ENCODE results near the gene VPS4B.

VPS4B gene

DNA sequence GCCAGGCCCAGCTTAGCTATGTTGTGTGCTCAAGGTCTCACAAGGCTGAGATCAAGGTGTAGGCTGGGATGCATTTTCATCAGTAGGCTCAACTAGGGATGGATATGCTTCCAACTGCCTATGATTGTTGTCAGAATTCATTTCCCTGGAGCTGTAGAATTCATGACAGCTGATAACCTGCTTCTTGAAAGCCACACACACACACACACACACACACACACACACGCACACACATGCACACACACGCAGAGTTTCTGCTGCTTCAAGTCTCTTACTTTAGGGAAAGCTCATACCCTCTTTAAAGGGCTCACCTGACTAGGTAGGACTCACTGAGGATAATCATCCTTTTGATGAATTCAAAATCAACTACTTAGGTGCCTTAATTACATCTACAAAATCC lies 8.2 kb upstream of the VPS4B start:
- no peak for DNase-seq (ENCODE audit: low spot score)

DNA sequence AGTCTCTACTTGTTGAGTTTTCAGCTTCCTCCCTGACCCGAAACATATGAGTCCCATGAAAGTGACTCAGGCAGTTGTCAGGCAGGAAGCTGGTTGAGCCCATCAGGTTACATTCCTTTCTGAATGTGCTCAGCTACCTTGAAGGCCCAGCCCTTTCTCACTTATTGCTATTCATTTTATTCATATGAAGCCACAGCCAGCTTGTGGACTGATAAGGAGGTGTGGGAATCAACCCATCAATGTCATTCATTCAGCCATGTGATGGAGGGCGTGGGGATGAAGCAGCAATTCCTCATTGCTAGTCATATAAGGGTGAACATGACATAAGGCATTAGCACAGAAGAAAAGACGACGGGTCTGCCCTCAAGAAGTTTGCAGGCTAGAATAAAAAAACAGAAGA lies 5.3 kb upstream of the VPS4B start:
- DNase-seq (ENCODE audit: low spot score) = no peak

DNA sequence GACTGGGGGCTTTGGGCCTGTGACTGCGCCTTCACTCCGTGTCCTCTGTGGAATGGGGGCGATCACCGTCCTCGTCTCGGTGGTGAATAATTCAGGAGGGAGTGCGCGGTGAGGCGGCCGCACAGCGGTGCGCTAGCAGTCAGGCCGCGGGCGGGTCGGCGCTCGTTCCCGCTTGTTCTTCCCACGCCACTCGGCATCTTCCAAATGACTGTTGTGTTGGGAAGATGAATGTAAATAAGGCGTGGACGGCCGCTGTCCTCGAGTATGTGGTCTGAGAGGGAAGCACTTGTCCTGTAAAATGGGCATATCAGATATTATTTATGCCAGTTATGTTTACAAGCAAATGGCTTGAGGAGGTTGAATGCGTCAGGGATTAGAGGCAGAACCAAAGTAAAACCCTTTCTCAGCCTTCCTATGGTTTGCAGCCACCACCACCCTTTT lies 608 bp upstream of the VPS4B start:
- DNase-seq (ENCODE audit: low spot score) = no peak

DNA sequence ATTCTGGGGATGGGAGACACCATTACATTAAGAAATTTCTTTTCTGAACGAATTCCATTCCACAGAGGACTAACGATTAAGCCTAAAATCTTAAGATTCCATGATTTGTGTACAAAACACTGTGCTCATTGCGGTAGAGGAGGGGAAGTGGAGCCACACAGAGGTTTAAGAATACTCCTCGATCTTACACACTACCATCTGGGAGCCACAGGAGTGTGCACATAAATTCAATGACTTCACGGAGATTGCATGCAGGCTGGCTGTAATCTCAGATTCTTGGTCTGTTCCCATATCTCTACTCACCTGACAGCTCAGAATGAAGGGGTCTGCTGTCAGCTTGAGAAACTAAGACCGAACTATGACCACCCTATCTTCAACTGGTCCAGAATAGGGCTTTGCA lies 762 bp downstream of the VPS4B start:
- DNase-seq (ENCODE audit: low spot score) = no peak

DNA sequence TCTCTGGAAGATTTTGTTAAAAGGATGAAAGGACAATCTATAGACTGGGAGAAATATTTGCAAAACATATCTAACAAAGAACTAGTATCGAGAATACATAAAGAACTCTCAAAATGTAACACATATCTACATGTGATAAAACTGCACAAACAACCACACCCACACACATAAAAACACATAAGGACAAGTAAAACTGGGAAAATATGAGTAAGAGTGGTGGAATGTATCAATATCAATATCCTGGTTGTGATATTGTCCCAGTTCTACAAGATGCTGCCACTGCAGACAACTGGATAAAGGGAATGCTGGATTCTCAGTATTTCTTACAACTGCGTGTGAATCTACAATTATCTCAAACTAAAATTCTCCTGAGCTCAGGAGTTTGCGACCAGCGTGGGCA lies 9.3 kb downstream of the VPS4B start:
- DNase-seq (ENCODE audit: low spot score) = no peak

DNA sequence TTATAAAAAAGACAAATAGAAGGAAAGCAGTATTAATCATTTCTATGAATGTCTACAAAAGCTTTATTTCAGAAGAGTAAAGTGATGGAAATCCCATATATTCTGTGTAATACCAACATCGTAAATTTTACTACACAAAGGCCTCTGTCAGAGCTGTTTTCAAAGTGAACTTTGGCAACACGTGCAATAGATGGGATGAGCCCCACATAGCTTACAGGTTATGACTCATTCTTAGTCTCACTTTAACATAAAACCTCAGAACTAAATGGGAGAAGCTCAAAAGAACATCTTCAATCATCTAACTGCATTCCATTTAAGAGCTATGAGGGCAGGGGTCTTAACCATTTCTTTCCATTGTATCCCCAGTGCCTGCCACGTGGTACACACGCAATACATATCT lies 11.5 kb downstream of the VPS4B start:
- DNase-seq (ENCODE audit: low spot score) = no peak

DNA sequence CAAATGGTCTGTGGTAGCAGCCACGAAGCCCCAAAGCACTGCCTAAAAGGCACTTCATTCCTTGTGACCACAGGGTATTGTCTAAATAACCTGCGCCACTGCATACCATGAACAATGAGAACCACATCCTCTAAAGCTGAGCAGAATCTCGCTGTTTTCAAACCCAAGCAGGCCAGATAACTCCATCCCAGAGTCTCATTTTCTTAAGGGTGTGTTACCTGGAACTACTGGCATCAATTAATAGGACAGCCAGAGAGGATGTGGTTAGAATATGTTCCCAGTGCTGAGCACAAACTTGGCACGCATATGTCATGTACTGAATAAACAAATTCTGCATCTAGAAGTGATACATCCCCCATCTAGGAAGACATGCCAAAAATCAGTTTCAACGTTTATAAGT lies 13.0 kb downstream of the VPS4B start:
- DNase-seq (ENCODE audit: low spot score) = no peak

DNA sequence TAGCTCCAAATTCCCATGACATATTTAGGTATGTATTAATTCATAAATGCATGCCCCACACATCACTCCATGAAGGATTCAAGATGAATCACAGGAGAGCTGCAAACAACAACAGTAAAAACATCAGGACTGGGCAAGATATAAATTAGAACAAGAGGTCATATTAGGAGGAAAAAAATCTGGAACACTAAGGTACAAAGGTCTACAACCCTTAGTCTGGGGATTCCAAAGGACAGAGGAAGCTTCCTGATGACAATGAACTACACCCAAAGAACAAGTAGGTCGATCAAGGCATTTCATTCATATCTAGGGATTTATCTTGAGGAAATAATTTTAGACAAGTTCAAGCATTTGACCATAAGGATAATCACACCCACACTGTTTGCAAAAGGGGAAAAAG lies 14.5 kb downstream of the VPS4B start:
- no peak for DNase-seq (ENCODE audit: low spot score)

DNA sequence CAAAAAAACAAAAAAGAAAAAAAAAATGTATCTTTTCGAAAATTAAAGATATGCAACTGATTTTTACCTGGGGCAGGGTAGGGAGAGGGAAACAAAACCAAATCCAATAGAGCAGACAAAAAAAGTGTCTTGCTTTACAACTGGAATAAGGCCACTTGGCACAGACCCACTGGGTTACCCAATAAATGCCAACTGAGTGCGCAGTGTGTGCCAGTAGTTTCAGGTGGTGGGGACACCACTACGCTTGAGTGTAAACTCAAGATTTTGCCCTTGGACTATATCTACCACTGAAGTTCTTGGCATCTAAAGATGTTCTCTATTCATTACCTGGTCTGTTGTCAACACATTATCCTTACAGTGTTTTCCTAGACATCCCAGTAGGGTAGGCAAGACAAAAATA lies 16.3 kb downstream of the VPS4B start:
- no peak for DNase-seq (ENCODE audit: low spot score)

DNA sequence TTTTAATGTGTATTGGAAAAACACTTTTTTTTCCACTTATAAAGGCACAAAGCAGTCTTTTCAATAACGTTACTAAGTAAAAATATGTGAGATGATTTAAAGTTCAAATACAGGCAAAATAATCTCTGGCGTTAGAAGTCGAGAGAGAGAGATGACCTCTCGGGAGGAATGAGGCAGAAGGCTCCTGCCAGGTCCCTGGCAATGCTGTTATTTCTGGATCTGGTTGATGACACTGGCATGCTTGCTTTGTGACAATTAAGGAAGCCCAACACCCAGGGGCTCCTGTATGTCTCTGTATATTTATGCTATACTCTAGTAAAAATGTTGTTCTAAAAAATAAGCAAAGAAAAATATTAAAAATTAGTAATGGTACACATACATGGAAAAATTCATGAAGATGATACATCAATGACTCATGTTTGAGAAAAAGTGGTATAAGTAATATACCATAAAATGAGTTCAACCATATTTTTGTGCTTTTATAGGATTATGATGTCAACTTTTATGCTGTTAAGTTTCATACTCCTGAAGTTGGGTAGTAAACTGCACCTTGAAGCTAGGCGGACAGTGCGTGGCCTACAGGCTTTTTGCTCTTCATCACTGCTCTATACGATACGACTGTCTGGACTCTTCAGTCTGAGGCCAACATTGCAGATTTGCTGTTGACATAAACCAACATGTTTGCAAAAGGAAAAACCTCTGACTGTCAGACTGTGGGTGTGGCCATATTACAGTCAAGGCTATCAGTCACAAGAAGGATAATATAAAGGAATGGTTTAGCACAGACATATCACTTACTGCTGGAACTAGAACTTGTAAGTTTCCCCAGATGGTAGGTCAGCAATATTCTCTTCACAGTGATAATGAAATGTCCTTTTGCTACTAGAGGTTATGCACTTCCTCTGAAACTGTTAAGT lies 19.8 kb downstream of the VPS4B start:
- DNase-seq (ENCODE audit: low spot score) = no peak

DNA sequence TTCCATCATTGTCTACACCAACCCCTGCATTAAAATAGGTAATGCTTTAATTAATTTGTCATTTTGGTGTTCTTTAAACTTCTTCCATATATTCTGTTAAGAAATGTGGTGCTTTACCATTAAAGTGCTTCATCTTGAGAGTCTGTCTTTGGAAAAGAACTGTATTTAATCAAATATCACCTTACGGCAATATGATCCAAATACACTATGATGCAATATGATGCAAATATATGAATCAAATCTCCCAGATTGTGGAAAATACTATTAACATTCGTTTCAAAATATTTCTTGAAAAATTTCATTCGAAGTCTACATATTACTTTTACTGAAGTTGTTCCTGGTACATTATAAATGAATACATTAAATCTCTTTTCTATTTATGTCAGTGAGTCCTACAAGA lies 23.0 kb downstream of the VPS4B start:
- no peak for DNase-seq (ENCODE audit: low spot score)

DNA sequence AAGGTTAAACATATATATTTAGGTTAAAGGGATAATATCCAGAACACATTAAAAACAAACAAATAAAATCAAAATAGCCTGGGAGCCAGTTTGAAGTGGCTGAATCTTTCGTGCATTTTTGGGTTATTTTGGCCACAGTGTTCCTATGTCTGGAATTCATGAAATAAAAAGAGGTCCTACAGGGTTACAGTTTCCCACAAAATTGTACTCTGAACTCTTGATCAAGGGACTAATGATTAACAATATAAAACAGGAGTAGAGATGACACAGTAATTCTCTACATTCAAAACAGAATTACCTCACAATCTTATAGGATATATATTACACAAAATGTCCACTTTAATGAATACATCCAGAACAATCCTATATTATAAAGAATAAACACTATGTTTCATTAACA lies 24.9 kb downstream of the VPS4B start:
- DNase-seq (ENCODE audit: low spot score) = no peak

DNA sequence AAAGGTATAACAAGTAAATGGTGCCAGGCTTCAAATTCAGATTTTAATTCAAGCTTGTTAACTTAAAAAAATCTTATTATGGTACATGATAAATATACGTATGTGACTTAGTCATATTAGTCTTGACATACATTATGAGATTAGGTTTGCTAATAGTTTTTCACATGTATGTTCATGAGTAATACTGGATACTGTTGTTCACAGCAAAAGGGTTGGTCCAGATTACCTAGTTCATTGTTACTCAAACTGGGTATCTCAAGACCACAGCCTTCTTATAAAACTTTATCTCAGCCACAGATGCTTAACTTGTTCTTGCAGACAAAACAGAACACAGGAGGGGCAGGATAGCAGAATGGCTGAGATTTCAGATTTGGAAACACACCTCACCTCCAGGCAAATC lies 26.8 kb downstream of the VPS4B start:
- no peak for DNase-seq (ENCODE audit: low spot score)

DNA sequence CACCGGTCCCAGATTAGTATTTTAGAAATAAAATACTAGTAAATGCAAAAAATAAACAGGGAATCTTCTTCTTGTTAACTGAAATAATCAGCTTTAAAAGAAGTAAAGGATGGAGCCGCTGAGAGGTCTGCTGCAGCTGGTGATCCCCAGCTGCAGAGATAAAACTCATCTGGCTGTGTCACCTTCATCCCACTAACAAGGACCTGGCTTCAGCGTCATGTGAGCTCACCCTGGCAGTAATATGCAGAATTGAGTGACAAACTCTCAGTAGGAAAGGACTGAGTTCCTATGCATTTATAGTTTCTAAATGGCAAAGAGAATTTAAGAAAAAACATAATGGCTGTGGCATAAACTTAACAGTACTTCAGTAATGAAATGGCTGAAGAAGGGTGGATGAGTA lies 27.3 kb downstream of the VPS4B start:
- no peak for DNase-seq (ENCODE audit: low spot score)

DNA sequence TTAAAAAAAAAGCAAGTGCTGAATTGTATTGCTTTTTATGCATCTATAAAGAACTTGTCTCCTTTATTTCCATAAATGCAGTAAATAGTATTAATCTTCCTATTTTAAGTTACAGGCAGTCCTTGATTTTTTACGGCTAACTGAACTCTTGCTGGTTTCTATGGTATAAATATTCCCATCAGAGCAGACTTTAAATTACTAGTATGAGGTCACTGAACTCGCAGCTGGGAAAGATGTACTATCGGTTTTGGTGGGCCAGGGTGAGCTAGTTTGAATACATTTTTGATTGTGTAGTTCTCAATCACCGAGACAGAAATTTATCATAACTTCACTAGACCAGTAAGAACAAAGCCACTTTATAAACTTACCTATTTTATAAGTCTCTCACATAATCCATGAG lies 34.4 kb downstream of the VPS4B start:
- no peak for DNase-seq (ENCODE audit: low spot score)

DNA sequence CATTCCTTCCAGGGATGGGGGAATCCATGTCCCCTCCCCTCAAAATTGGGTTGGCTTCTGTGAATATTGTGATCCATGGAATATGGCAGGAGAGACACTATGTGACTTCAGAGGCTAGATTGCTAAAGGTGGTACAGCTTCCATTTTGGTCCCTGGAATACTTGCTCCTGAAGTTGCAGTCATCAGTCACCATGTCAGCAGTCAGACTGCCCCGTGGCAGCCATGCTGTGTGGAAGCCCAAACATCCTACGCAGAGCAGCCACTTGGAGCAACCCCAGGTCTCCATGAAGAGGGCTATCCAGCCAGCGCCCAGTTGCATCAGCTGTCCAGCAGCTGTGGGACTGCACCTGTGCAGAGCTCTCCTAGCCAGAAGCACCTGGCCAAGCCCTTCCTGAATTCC lies 39.4 kb downstream of the VPS4B start:
- DNase-seq (ENCODE audit: low spot score) = no peak

DNA sequence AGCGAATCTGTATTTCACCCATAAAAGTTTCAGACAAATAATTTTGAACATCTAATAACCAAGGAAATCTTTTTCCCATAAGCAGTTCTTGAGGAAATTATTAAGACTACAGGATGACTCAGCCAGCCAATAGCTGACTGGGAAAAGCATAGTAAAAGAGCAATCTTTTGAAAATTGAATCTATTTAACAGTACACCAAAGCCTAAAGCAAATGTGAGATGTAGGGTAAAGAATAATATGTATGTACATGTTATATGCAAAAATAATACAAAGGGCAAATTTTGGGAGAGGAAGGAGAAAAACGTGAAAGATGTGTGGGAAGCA lies 42.7 kb downstream of the VPS4B start:
- DNase-seq (ENCODE audit: low spot score) = no peak

DNA sequence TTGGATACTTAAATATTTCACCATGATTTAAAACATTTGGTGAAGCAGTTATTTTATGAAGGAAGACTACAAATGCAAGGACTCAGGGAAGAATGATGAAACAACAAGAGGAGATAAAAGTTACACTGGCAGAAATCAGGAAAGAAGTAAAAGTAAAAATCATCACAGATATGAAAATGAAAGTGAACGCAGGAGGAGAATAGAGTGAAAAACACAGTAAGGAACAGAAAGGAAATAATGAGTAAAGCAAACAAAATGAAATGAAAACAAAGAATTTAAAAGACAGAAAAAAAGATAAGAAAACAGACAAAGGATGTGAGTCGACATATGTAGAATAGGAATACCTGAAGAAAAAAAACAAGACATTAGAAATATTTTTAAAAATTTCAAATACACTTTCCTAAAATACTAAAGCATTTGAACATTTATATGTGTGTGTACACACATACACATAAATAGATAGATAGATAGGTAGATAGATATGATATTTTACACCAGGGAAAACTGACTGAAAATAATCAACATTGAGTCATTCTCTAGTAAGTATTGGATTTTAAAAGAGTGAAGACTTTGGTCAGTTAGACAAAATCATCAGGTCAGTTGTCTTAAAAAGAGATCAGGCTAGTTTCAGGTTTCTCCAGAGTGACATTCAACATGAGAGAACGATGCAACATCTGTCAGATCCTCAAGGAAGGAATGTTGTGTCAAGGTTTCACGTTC lies 43.2 kb downstream of the VPS4B start:
- DNase-seq (ENCODE audit: low spot score) = no peak

DNA sequence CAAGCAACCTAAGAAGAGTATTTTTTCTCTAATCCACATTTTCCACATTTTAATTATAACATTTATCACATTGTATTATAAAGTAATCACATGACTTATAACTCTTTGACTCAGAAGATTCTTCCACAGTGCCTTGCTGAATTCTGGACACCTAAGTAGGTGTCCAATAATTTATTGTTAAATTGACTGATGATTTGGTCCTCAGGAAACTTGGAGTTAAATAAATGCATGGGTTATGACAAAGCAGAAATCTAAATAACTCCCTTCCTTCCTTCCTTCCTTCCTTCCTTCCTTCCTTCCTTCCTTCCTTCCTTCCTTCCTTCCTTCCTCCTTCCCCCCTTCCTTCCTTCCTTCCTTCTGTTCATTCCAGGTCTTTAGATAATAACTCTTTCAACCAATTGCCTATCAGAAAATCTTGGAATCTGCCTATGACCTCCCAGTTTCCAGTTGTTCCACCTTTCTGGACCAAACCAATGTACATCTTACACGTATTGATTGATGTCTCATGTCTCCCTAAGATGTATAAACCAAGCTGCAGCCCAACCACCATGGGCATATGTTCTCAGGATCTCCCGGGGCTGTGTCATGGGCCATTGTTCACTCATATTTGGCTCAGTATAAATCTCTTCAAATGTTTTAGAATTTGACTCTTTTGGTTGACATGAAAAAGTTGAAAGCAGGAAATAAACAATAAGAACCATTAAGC lies 44.8 kb downstream of the VPS4B start:
- no peak for DNase-seq (ENCODE audit: low spot score)

DNA sequence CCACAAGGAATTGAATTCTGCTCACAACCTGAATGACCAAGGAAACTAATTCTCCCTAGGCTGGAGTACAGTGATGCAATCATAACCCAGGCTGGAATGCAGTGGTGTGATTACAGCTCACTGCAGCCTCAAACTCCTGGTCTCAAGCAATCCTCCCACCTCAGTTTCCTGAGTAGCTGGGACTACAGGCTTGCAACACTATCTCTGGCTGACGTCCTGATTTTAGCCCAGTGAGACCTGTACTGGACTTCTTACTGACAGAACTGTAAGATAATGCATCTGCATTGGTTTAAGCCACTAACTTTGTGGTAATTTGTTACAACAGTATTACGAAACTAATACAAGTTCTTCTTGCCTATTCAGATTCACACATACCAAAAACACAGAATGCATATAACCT lies 45.7 kb downstream of the VPS4B start:
- DNase-seq (ENCODE audit: low spot score) = no peak

DNA sequence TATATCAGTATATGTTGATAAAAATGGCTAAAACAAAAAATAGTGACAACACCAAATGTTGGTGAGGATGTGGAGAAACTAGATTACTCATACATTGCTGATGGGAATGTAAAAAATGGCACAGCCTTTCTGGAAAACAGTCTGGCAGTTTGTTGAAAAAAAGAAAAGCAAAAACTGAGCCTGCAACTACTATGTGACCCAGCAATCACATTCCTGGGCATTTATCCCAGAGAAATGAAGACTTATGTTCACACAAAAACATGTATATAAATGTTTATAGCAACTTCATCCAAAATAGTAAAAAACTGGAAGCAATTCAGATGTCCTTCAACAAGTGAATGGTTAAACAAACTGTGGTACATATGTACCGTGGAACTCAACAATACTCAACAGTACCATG lies 47.7 kb downstream of the VPS4B start:
- DNase-seq (ENCODE audit: low spot score) = no peak

DNA sequence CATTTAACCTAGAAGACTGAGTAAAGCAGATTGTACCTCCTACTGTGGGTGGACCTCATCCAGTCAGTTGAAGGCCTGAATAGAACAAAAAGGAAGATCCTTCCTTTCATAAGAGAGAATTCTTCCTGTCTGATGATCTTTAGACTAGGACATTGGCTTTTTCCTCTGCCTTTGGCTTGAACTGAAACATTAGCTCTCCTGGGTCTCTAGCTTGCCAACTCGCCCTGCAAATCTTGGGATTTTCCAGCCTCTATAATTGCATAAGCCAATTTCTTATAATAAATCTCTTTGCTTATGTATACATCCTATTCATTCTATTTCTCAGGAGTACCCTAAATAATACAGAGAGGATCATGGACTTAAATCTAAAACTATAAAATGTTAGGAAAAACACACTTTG lies 49.1 kb downstream of the VPS4B start:
- DNase-seq (ENCODE audit: low spot score) = no peak

DNA sequence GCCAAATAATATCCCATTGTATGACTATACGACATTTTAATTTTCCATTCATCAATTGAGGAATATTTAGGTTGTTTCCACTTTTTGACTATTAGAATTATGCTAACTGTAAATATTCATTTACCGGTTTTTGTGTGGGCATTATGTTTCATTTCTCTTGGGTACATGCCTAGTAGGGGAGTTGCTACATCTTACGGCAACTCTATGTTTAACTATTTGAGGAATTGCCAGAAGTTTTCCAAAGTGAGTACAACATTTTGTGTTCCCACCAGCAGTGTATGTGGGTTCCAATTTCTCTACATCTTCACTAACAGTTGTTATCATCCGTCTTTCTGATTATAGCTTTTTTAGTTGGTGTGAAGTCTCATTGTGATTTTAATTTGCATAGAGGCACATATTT lies 53.7 kb downstream of the VPS4B start:
- DNase-seq (ENCODE audit: low spot score) = no peak
